Measurements from ENCODE around the gene QPRT. TPM values are rescaled to one million over a fixed set of nuclear protein-coding genes. Genes with fewer than 3 reads are reported as not detected.

The QPRT gene
- 0.65 TPM in 1 of 2 replicates, not detected in the other for total RNA-seq

GRCh38 chr16:29678691-29679267 lies at the start of gene QPRT:
Gene QPRT, plus strand, starts transcription at chr16:29679180. Its CDS starts 18 bp downstream, at chr16:29679198.

DNA sequence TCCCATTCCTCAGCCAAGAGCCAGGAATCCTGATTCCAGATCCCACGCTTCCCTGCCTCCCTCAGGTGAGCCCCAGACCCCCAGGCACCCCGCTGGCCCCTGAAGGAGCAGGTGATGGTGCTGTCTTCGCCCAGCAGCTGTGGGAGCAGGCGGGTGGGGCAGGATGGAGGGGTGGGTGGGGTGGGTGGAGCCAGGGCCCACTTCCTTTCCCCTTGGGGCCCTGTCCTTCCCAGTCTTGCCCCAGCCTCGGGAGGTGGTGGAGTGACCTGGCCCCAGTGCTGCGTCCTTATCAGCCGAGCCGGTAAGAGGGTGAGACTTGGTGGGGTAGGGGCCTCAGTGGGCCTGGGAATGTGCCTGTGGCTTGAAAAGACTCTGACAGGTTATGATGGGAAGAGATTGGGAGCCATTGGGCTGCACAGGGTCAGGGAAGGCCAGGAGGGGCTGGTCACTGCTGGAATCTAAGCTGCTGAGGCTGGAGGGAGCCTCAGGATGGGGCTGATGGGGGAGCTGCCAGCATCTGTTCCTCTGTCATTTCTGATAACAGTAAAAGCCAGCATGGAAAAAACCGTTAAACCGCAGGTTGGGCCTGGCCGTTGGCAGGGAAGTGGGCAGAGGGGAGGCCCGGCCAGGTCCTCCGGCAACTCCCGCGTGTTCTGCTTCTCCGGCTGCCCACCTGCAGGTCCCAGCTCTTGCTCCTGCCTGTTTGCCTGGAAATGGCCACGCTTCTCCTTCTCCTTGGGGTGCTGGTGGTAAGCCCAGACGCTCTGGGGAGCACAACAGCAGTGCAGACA lies 15.8 kb upstream of the QPRT start, which contains the start of gene SPN:
SPN (plus strand) TSS at position 232 of the 791 bp plus-strand sequence; CDS start at position 714, 482 bp downstream.

GRCh38 chr16:29745853-29746345 lies 66.9 kb downstream of the QPRT start, which contains the start of gene C16orf54:
Gene C16orf54, minus strand, starts transcription at chr16:29745990. Its CDS starts 1,039 bp downstream, at chr16:29744951.

Other genes with a start within 250 kb of the QPRT start
- 19.1 and 20.7 TPM in 2 replicates for gene BOLA2, start 224.8 kb upstream of the QPRT start, total RNA-seq
- gene SLX1B, start 224.6 kb upstream of the QPRT start, total RNA-seq = 12.6 and 14.7 TPM in 2 replicates
- gene SULT1A4, start 219.3 kb upstream of the QPRT start, total RNA-seq = 4.7 and 14.3 TPM in 2 replicates
- gene NPIPB12, start 172.8 kb upstream of the QPRT start, total RNA-seq = 7.7 and 16.2 TPM in 2 replicates
- gene SPN, start 15.9 kb upstream of the QPRT start, total RNA-seq = not detected in 2 replicates
- not detected in 2 replicates for gene C16orf54, start 66.8 kb downstream of the QPRT start, total RNA-seq
- gene ZG16, start 99.1 kb downstream of the QPRT start, total RNA-seq = not detected in 2 replicates
- 15.1 TPM in 2 replicates for gene KIF22, start 111.6 kb downstream of the QPRT start, total RNA-seq
- 102 and 129 TPM in 2 replicates for gene MAZ, start 127.3 kb downstream of the QPRT start, total RNA-seq
- gene PRRT2, start 133.0 kb downstream of the QPRT start, total RNA-seq = under 0.01 and 0.09 TPM in 2 replicates
- 14.0 and 15.6 TPM in 2 replicates for gene PAGR1, start 137.0 kb downstream of the QPRT start, total RNA-seq
- 106 and 116 TPM in 2 replicates for gene MVP, start 141.3 kb downstream of the QPRT start, total RNA-seq
- gene CDIPT, start 184.0 kb downstream of the QPRT start, total RNA-seq = 68.7 and 73.8 TPM in 2 replicates
- 0.26 and 0.98 TPM in 2 replicates for gene SEZ6L2, start 220.4 kb downstream of the QPRT start, total RNA-seq
- 0.17 and 0.33 TPM in 2 replicates for gene ASPHD1, start 221.3 kb downstream of the QPRT start, total RNA-seq
- 2.6 and 3.2 TPM in 2 replicates for gene KCTD13, start 247.0 kb downstream of the QPRT start, total RNA-seq

Data from dermis lymphatic vessel endothelial cell (primary cell).